Osteocyte (in vitro differentiated cells): ENCODE data around the gene SLC27A1. TPM values are rescaled to one million over a fixed set of nuclear protein-coding genes. Genes with fewer than 3 reads are reported as not detected.

Experiments used
- DNase-seq: peaks from one replicate; pipeline ENCODE4 v3.0.0; 2021; ENCODE audit warnings: mixed read lengths; ENCODE audit not compliant: unreplicated experiment; ENCODE audit errors: extremely low spot score
- H3K27ac Mint-ChIP-seq: one replicate; pipeline ENCODE4 v1.8.0; 2021; ENCODE audit warnings: mild to moderate bottlenecking, mixed read lengths; ENCODE audit not compliant: unreplicated experiment
- H3K27me3 Mint-ChIP-seq: one replicate; pipeline ENCODE4 v1.8.0; 2021; ENCODE audit warnings: mixed read lengths; ENCODE audit not compliant: unreplicated experiment
- H3K36me3 Mint-ChIP-seq: one replicate; pipeline ENCODE4 v1.8.0; 2021; ENCODE audit warnings: mixed read lengths; ENCODE audit not compliant: unreplicated experiment
- H3K4me1 Mint-ChIP-seq: one replicate; pipeline ENCODE4 v1.8.0; 2021; ENCODE audit warnings: mixed read lengths; ENCODE audit not compliant: unreplicated experiment
- H3K4me3 Mint-ChIP-seq: one replicate; pipeline ENCODE4 v1.8.0; 2021; ENCODE audit warnings: mild to moderate bottlenecking, moderate library complexity, mixed read lengths; ENCODE audit not compliant: unreplicated experiment
- H3K9me3 Mint-ChIP-seq: one replicate; pipeline ENCODE4 v1.8.0; 2021; ENCODE audit warnings: mixed read lengths; ENCODE audit not compliant: unreplicated experiment
- total RNA-seq: library from RNA; stranded (reverse); gene quantifications from 2 replicates; pipeline ENCODE4 v1.2.1, GENCODE V29; 2021
- TF ChIP-seq, protein P1 (sequence below): fragments of 200-600 bp; sonication (generic); IDR thresholded peaks from 2 replicates; pipeline ENCODE4 v1.5.0; 2021; ENCODE audit warnings: antibody characterized with exemption, mild to moderate bottlenecking, moderate library complexity

SLC27A1 gene
- total RNA-seq, 1 donor from 2014 or later: 12.5 TPM

DNA sequence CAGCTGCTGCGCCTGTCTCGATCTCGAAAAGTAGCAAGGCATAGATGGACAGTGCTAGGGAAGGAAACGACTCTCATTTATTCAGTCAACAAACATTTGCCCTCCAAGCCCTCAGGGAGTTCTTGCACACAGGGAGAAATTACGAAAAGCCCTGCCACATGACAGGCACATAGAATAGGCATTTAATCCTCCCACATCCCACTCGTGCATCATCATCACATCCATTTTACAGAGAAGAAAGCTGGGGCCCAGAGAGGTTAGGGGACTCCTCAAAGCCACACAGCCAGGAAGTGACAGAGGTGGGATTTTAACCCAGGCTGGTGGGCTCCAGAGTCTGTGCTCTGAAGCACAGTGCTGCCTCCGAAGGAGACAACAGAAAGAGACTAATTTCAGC lies 33.5 kb upstream of the SLC27A1 start:
- no peaks in the 10 kb centered on the region for H3K9me3 Mint-ChIP-seq

DNA sequence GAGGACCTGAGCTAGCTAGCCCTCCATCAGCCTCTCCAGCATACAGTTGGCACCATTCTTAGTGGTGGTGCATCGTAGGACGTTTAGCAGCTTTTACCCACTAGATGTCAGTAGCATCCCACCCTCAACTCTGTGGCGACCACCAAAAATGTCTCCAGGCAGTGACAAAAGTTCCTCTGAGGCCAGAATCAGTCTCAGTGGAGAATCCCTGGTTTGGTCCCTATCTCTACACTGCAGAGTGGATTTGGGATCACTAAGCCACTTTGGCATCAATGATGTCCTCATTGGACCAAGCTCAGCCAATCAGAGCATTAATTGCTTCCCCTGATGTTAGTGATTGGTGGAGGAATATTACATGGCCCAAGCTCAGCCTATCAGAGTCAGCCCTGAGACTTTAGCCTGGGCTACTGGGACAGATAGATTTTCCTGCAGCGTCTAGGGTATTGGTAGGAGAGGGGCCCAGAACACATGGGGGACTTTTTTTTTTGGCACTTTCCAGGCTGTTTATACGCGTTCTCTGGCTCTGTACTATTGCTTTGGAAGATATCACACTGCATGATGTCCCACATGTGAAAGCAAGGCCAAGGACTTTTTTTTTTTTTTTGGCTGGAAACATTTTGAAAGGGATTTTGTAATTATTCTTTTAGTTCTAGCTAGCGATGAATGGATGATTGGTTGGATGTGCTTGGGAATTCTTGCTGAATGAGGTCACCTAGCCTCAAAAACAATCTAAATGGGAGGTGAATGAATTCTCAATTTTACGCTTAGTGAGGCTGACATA lies 28.9 kb upstream of the SLC27A1 start:
- no peak for DNase-seq
- no peak overlapping the region for H3K4me3 Mint-ChIP-seq
- H3K27me3 Mint-ChIP-seq: no peaks in the 10 kb centered on the region
- no peaks in the 10 kb centered on the region for H3K36me3 Mint-ChIP-seq
- H3K9me3 Mint-ChIP-seq: no peaks in the 10 kb centered on the region
- H3K4me1 Mint-ChIP-seq: no peaks in the 10 kb centered on the region
- TF ChIP-seq, protein P1, sequence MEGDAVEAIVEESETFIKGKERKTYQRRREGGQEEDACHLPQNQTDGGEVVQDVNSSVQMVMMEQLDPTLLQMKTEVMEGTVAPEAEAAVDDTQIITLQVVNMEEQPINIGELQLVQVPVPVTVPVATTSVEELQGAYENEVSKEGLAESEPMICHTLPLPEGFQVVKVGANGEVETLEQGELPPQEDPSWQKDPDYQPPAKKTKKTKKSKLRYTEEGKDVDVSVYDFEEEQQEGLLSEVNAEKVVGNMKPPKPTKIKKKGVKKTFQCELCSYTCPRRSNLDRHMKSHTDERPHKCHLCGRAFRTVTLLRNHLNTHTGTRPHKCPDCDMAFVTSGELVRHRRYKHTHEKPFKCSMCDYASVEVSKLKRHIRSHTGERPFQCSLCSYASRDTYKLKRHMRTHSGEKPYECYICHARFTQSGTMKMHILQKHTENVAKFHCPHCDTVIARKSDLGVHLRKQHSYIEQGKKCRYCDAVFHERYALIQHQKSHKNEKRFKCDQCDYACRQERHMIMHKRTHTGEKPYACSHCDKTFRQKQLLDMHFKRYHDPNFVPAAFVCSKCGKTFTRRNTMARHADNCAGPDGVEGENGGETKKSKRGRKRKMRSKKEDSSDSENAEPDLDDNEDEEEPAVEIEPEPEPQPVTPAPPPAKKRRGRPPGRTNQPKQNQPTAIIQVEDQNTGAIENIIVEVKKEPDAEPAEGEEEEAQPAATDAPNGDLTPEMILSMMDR: peak; percentile 54
- H3K27ac Mint-ChIP-seq: no peak overlapping the region

More for the DNA sequence above, 33.5 kb upstream of the SLC27A1 start:
- Mint-ChIP-seq H3K27ac (no peak overlapping the region), H3K4me1 (no peaks in the 10 kb centered on the region), H3K4me3 (no peak overlapping the region), H3K36me3 (no peaks in the 10 kb centered on the region), H3K27me3 (no peaks in the 10 kb centered on the region)
- DNase-seq: no peak
- TF ChIP-seq, protein P1: no peak

GRCh38 chr19:17445526-17446165 lies 24.7 kb upstream of the SLC27A1 start:
- Mint-ChIP-seq H3K36me3 (no peaks in the 10 kb centered on the region), H3K27ac (no peak overlapping the region), H3K4me1 (peaks cover 4% of the 10 kb centered on the region), H3K27me3 (peaks cover 16% of the 10 kb centered on the region), H3K4me3 (no peak overlapping the region), H3K9me3 (no peaks in the 10 kb centered on the region)
- no peak for DNase-seq
- TF ChIP-seq, protein P1: no peak

- no peaks in the 10 kb centered on the region for H3K9me3 Mint-ChIP-seq
- peaks cover 16% of the 10 kb centered on the region for H3K27me3 Mint-ChIP-seq
- no peak for DNase-seq
- H3K36me3 Mint-ChIP-seq: no peaks in the 10 kb centered on the region
- TF ChIP-seq, protein P1: no peak
- peak overlapping the region; percentile 50 for H3K4me3 Mint-ChIP-seq
- H3K4me1 Mint-ChIP-seq: peaks cover 4% of the 10 kb centered on the region
- H3K27ac Mint-ChIP-seq: no peak overlapping the region
Measured at GRCh38 chr19:17447704-17448130, 22.6 kb upstream of the SLC27A1 start.
